Smooth muscle cell (in vitro differentiated cells): ENCODE results near the gene EYS. TPM values are rescaled to one million over a fixed set of nuclear protein-coding genes. Genes with fewer than 3 reads are reported as not detected.

ENCODE experiments used
- DNase-seq: peaks from one replicate; lab custom pipeline; 2025; ENCODE audit not compliant: unreplicated experiment; lab: John Stamatoyannopoulos, UW
- H2AFZ ChIP-seq: fragments of 200-600 bp; sonication (generic); 2 replicates; pipeline ENCODE4 v1.6.0; 2016; ENCODE audit warnings: antibody characterized with exemption, low read depth, mild to moderate bottlenecking
- H3F3A ChIP-seq: fragments of 200-600 bp; sonication (generic); 2 replicates; pipeline ENCODE4 v1.6.0; 2017; ENCODE audit warnings: antibody characterized with exemption, low read depth
- H3K27ac ChIP-seq: fragments of 200-600 bp; sonication (generic); 2 replicates; pipeline ENCODE4 v1.5.1; 2016; ENCODE audit warnings: low read depth, mild to moderate bottlenecking
- H3K27me3 ChIP-seq: fragments of 200-600 bp; sonication (generic); 2 replicates; pipeline ENCODE4 v1.6.1; 2016; ENCODE audit warnings: low read depth, mild to moderate bottlenecking
- H3K36me3 ChIP-seq: fragments of 200-600 bp; sonication (generic); 2 replicates; pipeline ENCODE4 v1.5.1; 2016; ENCODE audit warnings: low read depth
- H3K4me1 ChIP-seq: fragments of 200-600 bp; sonication (generic); 2 replicates; pipeline ENCODE4 v1.5.1; 2016; ENCODE audit warnings: low read depth
- H3K4me2 ChIP-seq: fragments of 200-600 bp; sonication (generic); 2 replicates; pipeline ENCODE4 v1.6.0; 2016; ENCODE audit warnings: mild to moderate bottlenecking
- H3K4me3 ChIP-seq: fragments of 200-600 bp; sonication (generic); 2 replicates; pipeline ENCODE4 v1.5.1; 2016; ENCODE audit warnings: mild to moderate bottlenecking
- H3K79me2 ChIP-seq: fragments of 200-600 bp; sonication (generic); 2 replicates; pipeline ENCODE4 v1.6.0; 2016; ENCODE audit warnings: low read depth, mild to moderate bottlenecking
- H3K9ac ChIP-seq: fragments of 200-600 bp; sonication (generic); 2 replicates; pipeline ENCODE4 v1.6.0; 2016; ENCODE audit warnings: low read depth
- H3K9me3 ChIP-seq: fragments of 200-600 bp; sonication (generic); replicated peaks from 2 replicates; pipeline ENCODE4 v1.5.1; 2016; ENCODE audit warnings: low read depth
- H4K20me1 ChIP-seq: fragments of 200-600 bp; sonication (generic); 2 replicates; pipeline ENCODE4 v1.6.0; 2016; ENCODE audit warnings: low read depth
- WGBS: methylation state at CpG from one replicate; pipeline ENCODE4 v1.1.7; 2016; ENCODE audit warnings: low lambda C conversion rate; 5-methylcytosine and 5-hydroxymethylcytosine counted together
- polyA plus RNA-seq: library from polyadenylated mRNA; unstranded; fragments of >200 nt; fragmentation: Nextera tagmentation; extraction: Ambion mirVana; gene quantifications from 2 replicates; pipeline ENCODE4 v1.2.1, GENCODE V29; 2016
- total RNA-seq: library from RNA; depleted of rRNA; stranded (reverse); fragments of >200 nt; gene quantifications from 2 replicates; pipeline ENCODE4 v1.2.3, GENCODE V29; 2014
- TF ChIP-seq, protein P1 (sequence below): fragments of 200-600 bp; sonication (generic); IDR thresholded peaks from 2 replicates; pipeline ENCODE4 v1.5.1; 2017; ENCODE audit warnings: borderline replicate concordance, mild to moderate bottlenecking, antibody characterized with exemption; ENCODE audit not compliant: insufficient read depth, poor library complexity, severe bottlenecking

The EYS gene
- total and polyA plus RNA-seq, 2 experiments from 2014 or later = 0.07 to 0.18 TPM

DNA sequence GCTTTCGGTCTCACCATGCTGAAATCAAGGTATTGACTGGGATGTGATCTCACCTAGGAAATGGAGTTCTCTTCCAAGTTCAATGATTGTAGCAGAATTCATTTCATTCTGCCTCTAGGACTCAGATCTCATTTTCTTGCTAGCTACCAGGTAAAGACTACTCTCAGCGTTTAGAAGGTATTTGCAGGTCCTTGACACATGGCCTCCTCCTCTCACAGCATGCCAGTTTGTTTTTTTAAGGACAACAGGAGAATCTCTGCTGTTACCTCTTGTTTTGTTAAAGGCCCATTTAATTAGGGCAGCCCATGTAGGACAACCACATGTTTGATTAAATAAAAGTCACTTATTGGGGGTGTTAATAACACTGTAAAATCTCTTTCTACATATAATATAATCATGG, 757.8 kb downstream of the EYS start:
- Histone ChIP-seq H3F3A (no peaks in the 10 kb centered on the region), H3K27me3 (no peaks in the 10 kb centered on the region), H3K79me2 (no peaks in the 10 kb centered on the region), H3K27ac (no peak overlapping the region), H2AFZ (peak overlapping the region; percentile 72), H3K4me3 (no peak overlapping the region), H3K4me1 (no peaks in the 10 kb centered on the region), H3K4me2 (no peak overlapping the region), H3K36me3 (no peaks in the 10 kb centered on the region), H3K9me3 (no peaks in the 10 kb centered on the region), H4K20me1 (no peaks in the 10 kb centered on the region), H3K9ac (no peak overlapping the region)
- TF ChIP-seq, protein P1, sequence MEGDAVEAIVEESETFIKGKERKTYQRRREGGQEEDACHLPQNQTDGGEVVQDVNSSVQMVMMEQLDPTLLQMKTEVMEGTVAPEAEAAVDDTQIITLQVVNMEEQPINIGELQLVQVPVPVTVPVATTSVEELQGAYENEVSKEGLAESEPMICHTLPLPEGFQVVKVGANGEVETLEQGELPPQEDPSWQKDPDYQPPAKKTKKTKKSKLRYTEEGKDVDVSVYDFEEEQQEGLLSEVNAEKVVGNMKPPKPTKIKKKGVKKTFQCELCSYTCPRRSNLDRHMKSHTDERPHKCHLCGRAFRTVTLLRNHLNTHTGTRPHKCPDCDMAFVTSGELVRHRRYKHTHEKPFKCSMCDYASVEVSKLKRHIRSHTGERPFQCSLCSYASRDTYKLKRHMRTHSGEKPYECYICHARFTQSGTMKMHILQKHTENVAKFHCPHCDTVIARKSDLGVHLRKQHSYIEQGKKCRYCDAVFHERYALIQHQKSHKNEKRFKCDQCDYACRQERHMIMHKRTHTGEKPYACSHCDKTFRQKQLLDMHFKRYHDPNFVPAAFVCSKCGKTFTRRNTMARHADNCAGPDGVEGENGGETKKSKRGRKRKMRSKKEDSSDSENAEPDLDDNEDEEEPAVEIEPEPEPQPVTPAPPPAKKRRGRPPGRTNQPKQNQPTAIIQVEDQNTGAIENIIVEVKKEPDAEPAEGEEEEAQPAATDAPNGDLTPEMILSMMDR = no peak
- WGBS = 86% methylated on average over 2 of the region's 2 CpGs
- no peak for DNase-seq

DNA sequence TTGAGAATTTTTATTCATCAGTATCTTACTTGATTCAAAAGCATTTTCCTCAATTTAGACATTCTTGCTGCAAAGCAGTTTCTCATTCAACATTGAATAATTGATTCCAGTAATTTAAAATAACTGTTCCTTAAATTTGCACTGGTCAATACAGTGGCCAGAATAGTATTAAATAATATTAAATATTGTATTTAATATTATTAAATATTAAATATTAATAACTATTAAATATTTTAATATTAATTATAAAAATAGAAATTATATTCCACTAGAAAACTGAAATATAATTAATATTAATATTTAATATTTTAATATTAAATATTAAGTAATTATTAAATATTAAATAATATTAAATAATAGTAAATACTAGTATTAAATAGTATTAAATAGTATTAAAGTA, 758.8 kb downstream of the EYS start:
- H3K4me2 ChIP-seq = no peak overlapping the region
- H3F3A ChIP-seq = no peaks in the 10 kb centered on the region
- H3K9me3 ChIP-seq = no peaks in the 10 kb centered on the region
- H3K27me3 ChIP-seq = no peaks in the 10 kb centered on the region
- H3K9ac ChIP-seq = no peak overlapping the region
- no peaks in the 10 kb centered on the region for H3K36me3 ChIP-seq
- no peaks in the 10 kb centered on the region for H4K20me1 ChIP-seq
- TF ChIP-seq, protein P1 = no peak
- no peaks in the 10 kb centered on the region for H3K79me2 ChIP-seq
- no peak overlapping the region for H3K27ac ChIP-seq
- H2AFZ ChIP-seq = no peak overlapping the region
- no peaks in the 10 kb centered on the region for H3K4me1 ChIP-seq
- DNase-seq = no peak
- no peak overlapping the region for H3K4me3 ChIP-seq

DNA sequence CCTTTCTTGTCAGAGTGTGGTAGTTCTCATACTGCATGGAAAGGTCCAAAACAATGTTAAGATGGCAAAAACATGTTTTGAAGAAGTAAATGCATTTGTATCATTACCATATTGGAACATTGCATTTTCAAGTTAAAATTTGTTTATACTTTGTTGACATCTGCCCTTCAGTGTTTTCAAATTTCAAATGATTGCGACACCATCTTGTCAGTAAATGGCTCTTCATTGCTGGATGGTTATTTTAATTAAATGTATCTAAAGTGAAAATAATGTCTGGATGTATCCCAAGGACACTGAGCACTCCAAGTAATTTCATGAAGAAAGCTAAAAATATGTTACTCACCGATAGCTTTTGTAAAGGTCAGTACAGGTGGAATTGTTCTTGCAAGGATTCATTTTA, 761.6 kb downstream of the EYS start:
- Histone ChIP-seq H3K79me2 (no peaks in the 10 kb centered on the region), H2AFZ (no peak overlapping the region), H3K9me3 (no peaks in the 10 kb centered on the region), H3K4me2 (no peak overlapping the region), H3K4me1 (no peaks in the 10 kb centered on the region), H3K27ac (no peak overlapping the region), H3K9ac (no peak overlapping the region), H3F3A (no peaks in the 10 kb centered on the region), H3K27me3 (no peaks in the 10 kb centered on the region), H4K20me1 (no peaks in the 10 kb centered on the region), H3K36me3 (no peaks in the 10 kb centered on the region), H3K4me3 (no peak overlapping the region)
- WGBS = 97% methylated on average over 2 of the region's 2 CpGs
- TF ChIP-seq, protein P1 = no peak
- DNase-seq = no peak

DNA sequence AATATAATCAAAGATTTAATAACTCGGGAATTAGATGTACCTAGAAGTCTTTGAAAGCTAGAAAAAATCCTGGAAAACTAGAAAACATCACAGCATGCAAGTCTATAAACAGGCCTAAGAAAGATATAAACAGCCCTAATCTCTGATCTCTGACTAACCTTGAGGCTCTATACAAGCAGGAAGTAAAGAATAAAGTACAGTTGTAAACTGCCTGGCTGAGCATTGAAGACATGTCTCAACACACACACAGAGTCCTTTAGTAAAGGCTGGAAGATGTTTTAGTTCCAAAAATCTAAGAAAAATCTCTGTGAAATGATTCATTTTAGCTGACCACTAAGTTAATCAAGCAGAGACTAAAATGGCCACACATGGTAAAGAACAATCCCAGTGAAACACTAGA, 774.5 kb downstream of the EYS start:
- 53% methylated on average over 1 of the region's 1 CpG for WGBS
- H3K9me3 ChIP-seq = no peaks in the 10 kb centered on the region
- no peaks in the 10 kb centered on the region for H3K36me3 ChIP-seq
- H3K27ac ChIP-seq = peak overlapping the region; percentile 86
- H3K79me2 ChIP-seq = no peaks in the 10 kb centered on the region
- peaks cover 9% of the 10 kb centered on the region for H3K4me1 ChIP-seq
- peak overlapping the region; percentile 68 for H3K4me2 ChIP-seq
- no peaks in the 10 kb centered on the region for H4K20me1 ChIP-seq
- H3F3A ChIP-seq = no peaks in the 10 kb centered on the region
- no peak overlapping the region for H3K4me3 ChIP-seq
- peak overlapping the region; percentile 78 for H2AFZ ChIP-seq
- no peak overlapping the region for H3K9ac ChIP-seq
- no peaks in the 10 kb centered on the region for H3K27me3 ChIP-seq
- TF ChIP-seq, protein P1 = no peak
- DNase-seq = no peak
